Measurements from ENCODE around the gene ZNF184.

DNA sequence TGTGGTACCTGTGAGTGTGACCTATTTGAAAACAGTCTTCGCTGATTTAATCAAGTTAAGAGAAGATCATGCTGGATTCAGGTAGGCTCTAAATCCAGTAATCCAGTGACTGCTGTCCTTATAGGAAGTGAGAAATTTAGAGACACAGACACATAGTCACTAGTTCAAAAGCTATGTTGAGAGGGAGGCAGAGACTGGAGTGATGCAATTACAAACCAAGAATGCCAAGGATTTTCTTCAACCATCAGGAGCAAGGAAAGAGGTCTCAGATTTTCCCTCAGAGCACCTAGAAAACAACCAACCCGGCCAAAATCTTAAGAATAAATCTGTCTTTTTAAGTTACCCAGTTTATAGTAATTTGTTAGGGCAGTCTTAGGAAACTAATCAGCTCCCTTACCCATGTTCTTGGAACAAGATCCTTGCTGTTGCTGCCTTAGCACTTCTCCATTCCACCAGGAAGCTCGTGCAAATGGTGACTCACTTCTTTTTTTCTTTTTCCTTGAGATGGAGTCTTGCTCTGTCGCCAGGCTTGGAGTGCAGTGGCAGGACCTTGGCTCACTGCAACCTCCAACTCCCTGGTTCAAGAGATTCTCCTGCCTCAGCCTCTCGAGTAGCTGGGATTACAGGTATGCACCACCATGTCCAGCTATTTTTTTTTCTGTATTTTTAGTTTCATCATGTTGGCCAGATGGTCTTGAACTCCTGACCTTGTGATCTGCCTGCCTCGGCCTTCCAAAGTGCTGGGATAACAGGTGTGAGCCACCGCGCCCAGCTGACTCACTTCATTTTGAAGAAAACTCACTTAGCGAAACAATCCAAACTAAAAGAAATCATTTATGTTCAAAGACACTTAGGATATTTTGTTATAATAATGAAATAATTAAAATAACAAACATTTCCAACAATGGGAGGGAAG is 34.4 kb upstream of the ZNF184 start:
- TF ChIP-seq, protein P1, sequence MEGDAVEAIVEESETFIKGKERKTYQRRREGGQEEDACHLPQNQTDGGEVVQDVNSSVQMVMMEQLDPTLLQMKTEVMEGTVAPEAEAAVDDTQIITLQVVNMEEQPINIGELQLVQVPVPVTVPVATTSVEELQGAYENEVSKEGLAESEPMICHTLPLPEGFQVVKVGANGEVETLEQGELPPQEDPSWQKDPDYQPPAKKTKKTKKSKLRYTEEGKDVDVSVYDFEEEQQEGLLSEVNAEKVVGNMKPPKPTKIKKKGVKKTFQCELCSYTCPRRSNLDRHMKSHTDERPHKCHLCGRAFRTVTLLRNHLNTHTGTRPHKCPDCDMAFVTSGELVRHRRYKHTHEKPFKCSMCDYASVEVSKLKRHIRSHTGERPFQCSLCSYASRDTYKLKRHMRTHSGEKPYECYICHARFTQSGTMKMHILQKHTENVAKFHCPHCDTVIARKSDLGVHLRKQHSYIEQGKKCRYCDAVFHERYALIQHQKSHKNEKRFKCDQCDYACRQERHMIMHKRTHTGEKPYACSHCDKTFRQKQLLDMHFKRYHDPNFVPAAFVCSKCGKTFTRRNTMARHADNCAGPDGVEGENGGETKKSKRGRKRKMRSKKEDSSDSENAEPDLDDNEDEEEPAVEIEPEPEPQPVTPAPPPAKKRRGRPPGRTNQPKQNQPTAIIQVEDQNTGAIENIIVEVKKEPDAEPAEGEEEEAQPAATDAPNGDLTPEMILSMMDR (conservative IDR thresholded peaks at IDR 0.05; ENCODE audit: low read length), result no peak
- TF ChIP-seq EZH2phosphoT487 (IDR thresholded peaks at IDR 0.05; ENCODE audit: borderline replicate concordance, low read depth, low read length), result no peak

All from OCI-LY7 (cell line).